Activated naive CD8-positive, alpha-beta T cell treated with anti-CD3 and anti-CD28 coated beads, Interleukin-2, amount 10 ng/mL, durations not matched to agents 7 days and 5 days (primary cell): Measurements from ENCODE around the gene SLX4. TPM values are rescaled to one million over a fixed set of nuclear protein-coding genes. Genes with fewer than 3 reads are reported as not detected.
A peak's percentile ranks its signal among the peaks of the same experiment; 100 is the strongest.
"Not testable (repeated sequence)": the region's sequence is repeated elsewhere in the genome, so short reads cannot be mapped to it uniquely, and the experiment has no call there.

ENCODE experiments used
- ATAC-seq: fragments of 150-1000 bp; cut with Tn5 transposase; one replicate; pipeline ENCODE4 v1.10.0; 2021; ENCODE audit warnings: low read depth, moderate library complexity
- POLR2A ChIA-PET: fragments of 350-600 bp; sonication (Branson Sonifier 250); formaldehyde crosslinking; loops from one replicate; lab custom pipeline; 2021; ENCODE audit warnings: antibody characterized with exemption; lab: Charles Lee
- DNase-seq: peaks from one replicate; pipeline ENCODE4 v3.0.0; 2021
- H3K27ac Mint-ChIP-seq: one replicate; pipeline ENCODE4 v1.8.0; 2022; ENCODE audit warnings: mild to moderate bottlenecking, mixed read lengths
- H3K27me3 Mint-ChIP-seq: one replicate; pipeline ENCODE4 v1.8.0; 2022; ENCODE audit warnings: mild to moderate bottlenecking, moderate library complexity, mixed read lengths
- H3K36me3 Mint-ChIP-seq: one replicate; pipeline ENCODE4 v1.8.0; 2021; ENCODE audit warnings: mild to moderate bottlenecking, mixed read lengths
- H3K4me1 Mint-ChIP-seq: one replicate; pipeline ENCODE4 v1.8.0; 2021; ENCODE audit warnings: mixed read lengths
- H3K4me3 Mint-ChIP-seq: one replicate; pipeline ENCODE4 v1.8.0; 2022; ENCODE audit warnings: mild to moderate bottlenecking, moderate library complexity, mixed read lengths
- H3K9me3 Mint-ChIP-seq: one replicate; pipeline ENCODE4 v1.8.0; 2021; ENCODE audit warnings: mixed read lengths
- total RNA-seq, 2 experiments: library from RNA; stranded (reverse); gene quantifications; one replicate each; pipeline ENCODE4 v1.2.3, GENCODE V29; 2021

The SLX4 gene
- total RNA-seq, 2 experiments from 2014 or later = 16.8 to 16.9 TPM

- no peak for DNase-seq
- POLR2A ChIA-PET = interaction anchor here (0.7 to 2.0 kb wide), 7 partner anchors 11 to 467 kb away, joined by 3 to 14 read pairs (median 6); partner anchors contain the start of gene SLX4
- peak overlapping the region; percentile 40 for H3K4me3 Mint-ChIP-seq
Measured at GRCh38 chr16:3625911-3626732, 14.7 kb upstream of the SLX4 start.

GRCh38 chr16:3625331-3625730, 13.9 kb upstream of the SLX4 start:
- Mint-ChIP-seq H3K4me3 (peak overlapping the region; percentile 40), H3K36me3 (peaks cover 10% of the 10 kb centered on the region), H3K27ac (peak overlapping the region; percentile 89), H3K9me3 (no peaks in the 10 kb centered on the region), H3K4me1 (peaks cover 30% of the 10 kb centered on the region), H3K27me3 (no peaks in the 10 kb centered on the region)
- POLR2A ChIA-PET = interaction anchor here (2.0 kb wide), 1 partner anchor 11 kb away, joined by 14 read pairs; no protein-coding TSS in a partner anchor
- no peak for DNase-seq
- no peak for ATAC-seq

More at GRCh38 chr16:3625911-3626732, 14.7 kb upstream of the SLX4 start:
- Mint-ChIP-seq H3K4me1 (peaks cover 30% of the 10 kb centered on the region), H3K36me3 (peaks cover 10% of the 10 kb centered on the region), H3K27me3 (no peaks in the 10 kb centered on the region), H3K9me3 (no peaks in the 10 kb centered on the region), H3K27ac (peak overlapping the region; percentile 89)
- peak; percentile 91 for ATAC-seq

DNA sequence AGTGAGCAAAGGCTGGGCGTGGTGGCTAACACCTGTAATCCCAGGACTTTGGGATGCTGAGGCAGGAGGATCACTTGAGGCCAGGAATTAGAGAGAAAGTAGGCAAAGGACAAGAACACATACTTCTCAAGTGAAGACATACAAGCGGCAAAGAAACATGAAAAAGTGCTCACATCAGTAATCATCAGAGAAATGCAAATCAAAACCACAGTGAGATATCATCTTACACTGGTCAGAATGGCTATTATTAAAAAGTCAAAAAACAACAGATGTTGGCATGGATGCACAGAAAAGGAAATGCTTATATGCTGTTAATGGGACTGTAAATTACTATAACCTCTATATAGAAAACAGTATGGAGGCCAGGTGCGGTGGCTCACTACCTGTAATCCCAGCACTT, 12.2 kb upstream of the SLX4 start:
- no peak overlapping the region for H3K4me3 Mint-ChIP-seq
- H3K9me3 Mint-ChIP-seq = no peaks in the 10 kb centered on the region
- peaks cover 31% of the 10 kb centered on the region for H3K4me1 Mint-ChIP-seq
- no peaks in the 10 kb centered on the region for H3K27me3 Mint-ChIP-seq
- POLR2A ChIA-PET = interaction anchor here (1.0 kb wide), 1 partner anchor 12 kb away, joined by 6 read pairs; the partner anchor contains the start of gene SLX4
- ATAC-seq (no peak), DNase-seq (no peak)
- peaks cover 4% of the 10 kb centered on the region for H3K36me3 Mint-ChIP-seq
- no peak overlapping the region for H3K27ac Mint-ChIP-seq

DNA sequence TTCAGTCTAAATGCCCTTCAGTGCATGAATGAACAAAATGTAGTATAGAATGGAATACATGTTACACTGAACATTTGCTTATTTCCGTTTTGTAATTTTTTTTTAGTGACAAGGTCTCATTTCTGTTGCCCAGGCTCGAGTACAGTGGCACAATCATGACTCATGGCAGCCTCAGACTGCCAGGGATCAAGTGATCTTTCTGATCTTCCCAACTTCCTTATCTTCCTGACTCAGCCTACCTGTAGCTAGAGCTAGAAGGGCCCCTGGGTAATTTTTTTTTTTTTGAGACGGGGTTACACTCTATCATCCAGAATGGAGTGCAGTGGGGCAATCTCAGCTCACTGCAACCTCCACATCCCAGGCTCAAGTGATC, 7.3 kb upstream of the SLX4 start:
- DNase-seq (no peak), ATAC-seq (no peak)
- POLR2A ChIA-PET = no interaction called here
- Mint-ChIP-seq H3K27me3 (no peaks in the 10 kb centered on the region), H3K4me1 (peaks cover 23% of the 10 kb centered on the region), H3K27ac (peak overlapping the region; percentile 13), H3K36me3 (peaks cover 35% of the 10 kb centered on the region), H3K4me3 (no peak overlapping the region), H3K9me3 (no peaks in the 10 kb centered on the region)

GRCh38 chr16:3612510-3613466, 1.4 kb upstream of the SLX4 start:
- ATAC-seq (no peak), DNase-seq (peak; percentile 15)
- Mint-ChIP-seq H3K4me3 (peak overlapping the region; percentile 100), H3K27ac (peak overlapping the region; percentile 100), H3K36me3 (peaks cover 47% of the 10 kb centered on the region), H3K9me3 (no peaks in the 10 kb centered on the region), H3K4me1 (peaks cover 50% of the 10 kb centered on the region), H3K27me3 (no peaks in the 10 kb centered on the region)
- POLR2A ChIA-PET = interaction anchor here (0.6 to 1.5 kb wide), 11 partner anchors 10 to 538 kb away, joined by 3 to 35 read pairs (median 6); partner anchors contain the start of genes CLUAP1 and NLRC3

DNA sequence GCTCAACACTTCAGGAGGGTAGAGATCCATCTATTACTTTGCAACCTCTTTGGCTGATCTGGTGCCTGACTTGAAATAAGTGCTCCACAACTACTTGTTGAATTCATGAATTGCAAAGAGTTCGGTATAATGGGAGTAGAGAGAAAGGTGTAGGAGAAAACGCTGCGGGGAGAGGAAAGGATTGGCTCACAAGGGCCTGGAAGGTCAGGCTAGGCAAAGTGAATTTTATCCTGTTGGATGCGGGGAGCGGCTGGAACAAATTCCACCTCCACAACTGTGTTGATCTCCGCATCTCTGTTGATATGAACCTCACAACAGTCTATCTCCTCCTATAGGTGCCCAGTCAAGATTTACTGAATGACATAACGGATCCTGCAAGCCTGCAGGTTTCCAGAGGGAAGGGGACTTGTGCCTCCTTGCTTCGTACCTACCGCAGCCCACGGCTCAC, 684 bp downstream of the SLX4 start:
- POLR2A ChIA-PET = interaction anchor here (0.7 kb wide), 1 partner anchor 32 kb away, joined by 4 read pairs; no protein-coding TSS in a partner anchor
- no peaks in the 10 kb centered on the region for H3K9me3 Mint-ChIP-seq
- H3K36me3 Mint-ChIP-seq = peaks cover 36% of the 10 kb centered on the region
- H3K4me3 Mint-ChIP-seq = peak overlapping the region; percentile 100
- peaks cover 53% of the 10 kb centered on the region for H3K4me1 Mint-ChIP-seq
- H3K27me3 Mint-ChIP-seq = no peaks in the 10 kb centered on the region
- H3K27ac Mint-ChIP-seq = peak overlapping the region; percentile 73
- ATAC-seq (no peak), DNase-seq (no peak)

DNA sequence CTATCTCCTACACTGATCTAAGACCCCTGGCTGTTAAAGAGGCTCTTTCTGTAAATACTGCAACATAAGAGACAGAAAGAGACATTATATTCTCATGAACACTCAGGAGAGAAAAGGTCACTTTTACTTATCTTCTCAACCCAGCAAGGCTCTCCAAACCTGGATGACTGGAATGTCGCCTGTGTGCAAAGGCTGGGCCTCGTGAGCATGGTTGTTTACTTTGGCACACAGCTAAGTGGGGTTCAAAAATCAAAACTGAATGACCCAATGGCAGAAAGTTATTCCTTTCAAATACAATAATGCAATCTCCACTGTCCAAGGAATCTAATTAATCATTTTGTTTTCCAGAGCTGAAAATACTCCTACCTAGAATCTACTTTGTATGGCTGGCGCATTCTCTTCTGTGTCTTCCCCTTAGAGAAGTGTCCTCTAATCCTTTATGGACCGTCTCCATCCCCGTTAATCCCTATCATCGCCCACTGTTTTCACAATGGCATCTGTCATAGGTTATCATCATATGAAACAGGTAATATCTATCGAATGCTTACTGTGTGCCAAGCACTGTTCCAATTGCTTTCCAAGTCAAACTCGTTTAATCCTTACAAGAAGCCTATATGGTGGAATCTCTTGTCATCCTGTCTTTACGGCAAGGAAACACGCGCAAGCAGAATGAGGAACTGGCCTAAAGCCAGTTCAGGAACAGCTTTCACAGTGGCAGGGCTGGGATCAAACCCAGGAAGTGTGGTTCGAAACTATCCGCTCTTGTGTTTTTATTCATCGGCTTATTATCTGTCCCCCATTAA, 1.3 kb downstream of the SLX4 start:
- DNase-seq (peak; percentile 6), ATAC-seq (no peak)
- Mint-ChIP-seq H3K4me3 (peak overlapping the region; percentile 100), H3K4me1 (peaks cover 49% of the 10 kb centered on the region), H3K36me3 (peaks cover 32% of the 10 kb centered on the region), H3K27ac (peak overlapping the region; percentile 73), H3K9me3 (no peaks in the 10 kb centered on the region), H3K27me3 (no peaks in the 10 kb centered on the region)
- POLR2A ChIA-PET = interaction anchor here (0.7 kb wide), 1 partner anchor 31 kb away, joined by 4 read pairs; no protein-coding TSS in a partner anchor

DNA sequence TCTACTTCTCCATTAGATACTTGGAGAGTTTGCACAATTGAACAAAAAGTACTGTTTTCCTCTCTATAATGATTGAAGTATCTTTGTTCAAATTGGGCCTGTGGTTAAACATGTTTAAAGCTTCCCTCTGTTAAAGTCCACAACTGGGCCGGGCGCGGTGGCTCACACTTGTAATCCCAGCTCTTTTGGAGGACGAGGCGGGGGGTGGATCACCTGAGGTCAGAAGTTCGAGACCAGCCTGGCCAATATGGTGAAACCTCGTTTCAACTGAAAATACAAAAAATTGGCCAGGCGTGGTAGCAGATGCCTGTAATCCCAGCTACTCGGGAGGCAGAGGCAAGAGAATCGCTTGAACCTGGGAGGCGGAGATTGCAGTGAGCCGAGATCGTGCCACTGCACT, 2.4 kb downstream of the SLX4 start:
- POLR2A ChIA-PET, H3K9me3 Mint-ChIP-seq, H3K4me3 Mint-ChIP-seq, ATAC-seq, H3K27me3 Mint-ChIP-seq, DNase-seq, H3K27ac Mint-ChIP-seq: not testable (repeated sequence)
- Mint-ChIP-seq H3K36me3 (peaks cover 24% of the 10 kb centered on the region), H3K4me1 (peaks cover 41% of the 10 kb centered on the region)

- Mint-ChIP-seq H3K27me3 (no peaks in the 10 kb centered on the region), H3K36me3 (peaks cover 23% of the 10 kb centered on the region), H3K4me3 (no peak overlapping the region), H3K9me3 (no peaks in the 10 kb centered on the region), H3K4me1 (peaks cover 35% of the 10 kb centered on the region), H3K27ac (no peak overlapping the region)
- DNase-seq (no peak), ATAC-seq (no peak)
- POLR2A ChIA-PET = interaction anchor here (0.9 kb wide), 1 partner anchor 31 kb away, joined by 3 read pairs; the partner anchor contains the start of gene NLRC3
Measured at GRCh38 chr16:3608069-3608468, 3.3 kb downstream of the SLX4 start.

DNA sequence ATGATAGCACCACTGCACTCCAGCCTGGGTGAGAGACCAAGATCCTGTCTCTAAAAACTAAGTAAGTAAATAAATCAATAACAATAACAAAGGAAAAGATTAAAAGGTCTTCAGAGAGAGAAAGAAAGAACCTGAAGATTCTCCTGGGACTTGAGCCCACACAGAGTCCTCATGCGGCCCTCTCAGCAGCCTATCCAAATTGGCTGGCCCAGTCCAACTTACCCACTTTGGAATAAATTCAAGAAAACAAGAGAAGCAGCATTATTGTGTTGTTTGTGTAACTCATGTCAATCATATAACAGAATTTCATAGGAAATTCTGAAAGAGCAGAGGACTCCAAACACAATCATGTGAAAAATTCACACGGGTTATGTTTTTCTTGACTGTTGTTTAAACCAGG, 3.8 kb downstream of the SLX4 start:
- Mint-ChIP-seq H3K27me3 (no peaks in the 10 kb centered on the region), H3K36me3 (peaks cover 20% of the 10 kb centered on the region), H3K27ac (no peak overlapping the region), H3K9me3 (no peaks in the 10 kb centered on the region), H3K4me1 (peaks cover 31% of the 10 kb centered on the region), H3K4me3 (no peak overlapping the region)
- DNase-seq (no peak), ATAC-seq (no peak)
- POLR2A ChIA-PET = interaction anchor here (0.9 kb wide), 1 partner anchor 31 kb away, joined by 3 read pairs; the partner anchor contains the start of gene NLRC3

DNA sequence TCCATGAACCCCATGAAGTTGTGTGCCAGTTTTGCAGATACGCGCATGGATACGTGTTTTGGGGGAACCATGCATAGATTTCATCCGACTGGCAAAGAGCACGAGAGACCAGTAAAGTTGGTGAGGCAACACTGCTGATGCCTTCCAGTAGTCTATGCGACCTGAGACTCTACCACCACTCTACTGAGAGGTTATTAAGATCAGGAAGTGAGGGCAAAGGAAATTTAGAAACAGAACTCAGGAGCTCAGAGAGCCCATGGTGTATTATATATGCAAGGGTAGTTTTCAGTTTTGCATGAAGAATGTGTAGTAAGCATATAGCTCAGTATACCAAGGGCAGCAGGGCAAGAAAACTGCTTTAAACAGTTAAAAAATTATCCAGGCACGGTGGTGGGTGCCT, 4.2 kb downstream of the SLX4 start:
- no peak for ATAC-seq
- DNase-seq = no peak
- H3K4me3 Mint-ChIP-seq = no peak overlapping the region
- POLR2A ChIA-PET = interaction anchor here (0.9 kb wide), 1 partner anchor 30 kb away, joined by 3 read pairs; the partner anchor contains the start of gene NLRC3
- peaks cover 19% of the 10 kb centered on the region for H3K36me3 Mint-ChIP-seq
- no peaks in the 10 kb centered on the region for H3K27me3 Mint-ChIP-seq
- H3K9me3 Mint-ChIP-seq = no peaks in the 10 kb centered on the region
- H3K4me1 Mint-ChIP-seq = peaks cover 29% of the 10 kb centered on the region
- H3K27ac Mint-ChIP-seq = no peak overlapping the region

DNA sequence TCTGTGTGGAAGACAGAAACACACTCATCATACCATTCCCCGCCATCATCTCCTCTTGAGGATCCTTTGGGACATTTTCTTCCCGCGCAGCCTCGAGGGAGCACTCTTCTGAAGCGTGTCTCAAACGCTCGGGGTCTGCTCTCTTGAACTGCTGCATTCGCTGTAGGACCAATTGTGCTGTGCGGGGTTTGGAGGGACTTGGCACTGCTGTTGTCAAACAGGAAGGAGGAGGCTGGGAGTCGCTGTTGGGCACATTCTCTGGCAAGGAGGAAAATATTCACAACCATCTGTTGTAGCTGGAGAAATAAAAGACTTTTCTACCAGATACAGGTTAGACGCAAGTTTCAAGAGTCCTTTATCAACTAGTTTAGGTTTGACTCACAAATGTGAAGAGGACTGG, 5.0 kb downstream of the SLX4 start:
- Mint-ChIP-seq H3K9me3 (no peaks in the 10 kb centered on the region), H3K4me3 (no peak overlapping the region), H3K27ac (peak overlapping the region; percentile 38), H3K27me3 (no peaks in the 10 kb centered on the region), H3K36me3 (peaks cover 20% of the 10 kb centered on the region), H3K4me1 (peaks cover 28% of the 10 kb centered on the region)
- DNase-seq (peak; percentile 12), ATAC-seq (no peak)
- POLR2A ChIA-PET = no interaction called here
